Adipocyte (in vitro differentiated cells): ENCODE measurements around the gene CDK6.

Experiments
- DNase-seq: peaks from one replicate; pipeline ENCODE4 v3.0.0-alpha.2; 2015; ENCODE audit warnings: low read depth
- H3K27me3 ChIP-seq: replicated peaks from 2 replicates; pipeline ENCODE4 v1.7.0; 2013; ENCODE audit warnings: mild to moderate bottlenecking, low read length, moderate library complexity; ENCODE audit not compliant: control insufficient read depth, insufficient read depth
- H3K36me3 ChIP-seq: 2 replicates; pipeline ENCODE4 v1.7.0; 2013; ENCODE audit warnings: low read length, mild to moderate bottlenecking, moderate library complexity; ENCODE audit not compliant: control insufficient read depth, insufficient read depth, severe bottlenecking
- H3K4me1 ChIP-seq: 2 replicates; pipeline ENCODE4 v1.7.0; 2013; ENCODE audit warnings: mild to moderate bottlenecking, low read length, moderate library complexity; ENCODE audit not compliant: control insufficient read depth, insufficient read depth
- H3K4me3 ChIP-seq: 2 replicates; pipeline ENCODE4 v1.7.0; 2013; ENCODE audit warnings: mild to moderate bottlenecking, low read length, moderate library complexity
- H3K9ac ChIP-seq: 2 replicates; pipeline ENCODE4 v1.7.0; 2013; ENCODE audit warnings: mild to moderate bottlenecking, low read length, moderate library complexity
- H3K9me3 ChIP-seq: 2 replicates; pipeline ENCODE4 v1.7.0; 2013; ENCODE audit warnings: mild to moderate bottlenecking, low read length, moderate library complexity; ENCODE audit not compliant: control insufficient read depth

CDK6 gene

GRCh38 chr7:92560602-92561001, 275.8 kb downstream of the CDK6 start:
- Histone ChIP-seq H3K9ac (no peak overlapping the region), H3K4me1 (no peaks in the 10 kb centered on the region), H3K4me3 (no peak overlapping the region), H3K27me3 (no peaks in the 10 kb centered on the region), H3K9me3 (no peaks in the 10 kb centered on the region), H3K36me3 (peaks cover 56% of the 10 kb centered on the region)
- DNase-seq = no peak

- Histone ChIP-seq H3K9me3 (no peaks in the 10 kb centered on the region), H3K36me3 (peaks cover 32% of the 10 kb centered on the region), H3K9ac (no peak overlapping the region), H3K27me3 (no peaks in the 10 kb centered on the region), H3K4me3 (no peak overlapping the region), H3K4me1 (no peaks in the 10 kb centered on the region)
- DNase-seq = no peak
Observed at GRCh38 chr7:92557808-92558362, 278.5 kb downstream of the CDK6 start.

GRCh38 chr7:92557249-92557648, 279.1 kb downstream of the CDK6 start:
- no peak overlapping the region for H3K9ac ChIP-seq
- H3K4me1 ChIP-seq = no peaks in the 10 kb centered on the region
- H3K4me3 ChIP-seq = no peak overlapping the region
- H3K27me3 ChIP-seq = no peaks in the 10 kb centered on the region
- no peak for DNase-seq
- no peaks in the 10 kb centered on the region for H3K9me3 ChIP-seq
- H3K36me3 ChIP-seq = peaks cover 26% of the 10 kb centered on the region
